Stimulated activated CD8-positive, alpha-beta memory T cell treated with anti-CD3 and anti-CD28 coated beads, Interleukin-4, amount 100 ng/mL, for 4 hours (primary cell): ENCODE results near the gene ZNF783.
"Not testable (repeated sequence)": the region's sequence is repeated elsewhere in the genome, so short reads cannot be mapped to it uniquely, and the experiment has no call there.

Experiments
- DNase-seq, 2 donors: peaks; one replicate each; pipeline ENCODE4 v3.0.0-alpha.2; 2020; ENCODE audit warnings: low read depth in 2 of 2, low spot score in 1 of 2

Gene ZNF783

GRCh38 chr7:149261829-149262617 is at the start of gene ZNF783:
TSS of gene ZNF783 (plus strand) at chr7:149262196. CDS start at chr7:149262334, 138 bp downstream.
- peak; percentile 62 to 79 for DNase-seq

GRCh38 chr7:149214020-149214720 is 47.8 kb upstream of the ZNF783 start:
- no peak for DNase-seq

- DNase-seq, result no peak
Measured at GRCh38 chr7:149216402-149216801, 45.6 kb upstream of the ZNF783 start.

- DNase-seq, result no peak
Measured at GRCh38 chr7:149217570-149217969, 44.4 kb upstream of the ZNF783 start.

GRCh38 chr7:149218469-149219420 is 43.3 kb upstream of the ZNF783 start:
- DNase-seq, result no peak

GRCh38 chr7:149220534-149220933 is 41.5 kb upstream of the ZNF783 start:
- no peak for DNase-seq

GRCh38 chr7:149223176-149223575 is 38.8 kb upstream of the ZNF783 start:
- DNase-seq, result no peak

- DNase-seq, result no peak
Measured at GRCh38 chr7:149223761-149224160, 38.2 kb upstream of the ZNF783 start.

- DNase-seq, result no peak
Measured at GRCh38 chr7:149224352-149224751, 37.6 kb upstream of the ZNF783 start.

GRCh38 chr7:149225106-149225505 is 36.9 kb upstream of the ZNF783 start:
- no peak for DNase-seq

GRCh38 chr7:149225656-149226055 is 36.3 kb upstream of the ZNF783 start:
- no peak for DNase-seq

- not testable (repeated sequence) for DNase-seq
Measured at GRCh38 chr7:149226366-149226765, 35.6 kb upstream of the ZNF783 start.

GRCh38 chr7:149226840-149227494 is 35.0 kb upstream of the ZNF783 start:
- no peak for DNase-seq

- no peak for DNase-seq
Measured at GRCh38 chr7:149228831-149229471, 33.0 kb upstream of the ZNF783 start.

GRCh38 chr7:149229526-149229925 is 32.5 kb upstream of the ZNF783 start:
- no peak for DNase-seq

- no peak for DNase-seq
Measured at GRCh38 chr7:149232362-149232761, 29.6 kb upstream of the ZNF783 start.

GRCh38 chr7:149233655-149234204 is 28.3 kb upstream of the ZNF783 start:
- not testable (repeated sequence) for DNase-seq

- no peak for DNase-seq
Measured at GRCh38 chr7:149237502-149237901, 24.5 kb upstream of the ZNF783 start.

- no peak for DNase-seq
Measured at GRCh38 chr7:149238051-149238450, 23.9 kb upstream of the ZNF783 start.
